ENCODE measurements around the gene AOPEP.
"Not testable (repeated sequence)": the region's sequence is repeated elsewhere in the genome, so short reads cannot be mapped to it uniquely, and the experiment has no call there.

The AOPEP gene

GRCh38 chr9:94945197-94946144, 219.0 kb downstream of the AOPEP start:
- no peak for DNase-seq

DNA sequence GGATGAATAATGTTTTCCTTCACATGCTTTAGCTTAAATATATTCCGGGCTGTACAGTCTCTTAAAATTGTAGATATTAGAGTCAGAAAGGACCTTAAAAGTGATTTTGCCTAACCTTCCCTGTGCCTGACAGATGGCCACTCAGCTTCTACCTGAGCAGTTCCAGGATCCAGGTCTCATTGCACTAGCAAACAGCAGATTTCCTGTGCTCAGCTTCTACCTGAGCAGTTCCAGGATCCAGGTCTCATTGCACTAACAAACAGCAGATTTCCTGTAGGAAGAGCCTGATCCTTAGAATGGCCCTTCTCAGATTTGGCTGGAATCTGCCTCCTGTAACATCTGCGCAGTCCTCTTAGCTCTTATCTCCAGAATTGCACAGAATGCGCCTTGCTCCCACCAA, 219.8 kb downstream of the AOPEP start:
- DNase-seq: no peak

GRCh38 chr9:94948567-94949235, 222.2 kb downstream of the AOPEP start:
- DNase-seq: no peak

DNA sequence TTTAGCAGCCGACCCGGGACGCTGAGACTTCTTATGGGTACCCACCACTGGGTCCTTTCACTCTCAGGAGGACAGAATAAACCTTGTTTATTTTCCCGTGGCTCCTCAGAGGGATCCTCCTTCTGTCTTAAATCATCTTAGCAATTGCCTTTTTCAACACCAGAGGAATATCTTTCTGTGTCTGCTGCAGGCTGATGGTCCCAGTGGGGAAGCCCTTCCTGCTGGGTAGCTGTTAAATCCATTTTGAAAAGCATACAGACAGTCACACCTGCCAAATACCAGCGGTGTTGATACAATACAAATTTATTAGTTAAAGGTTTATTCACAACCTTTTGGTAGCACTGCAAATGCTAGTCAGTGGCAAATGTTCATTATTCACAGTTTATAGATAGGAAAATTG, 222.9 kb downstream of the AOPEP start:
- no peak for DNase-seq

DNA sequence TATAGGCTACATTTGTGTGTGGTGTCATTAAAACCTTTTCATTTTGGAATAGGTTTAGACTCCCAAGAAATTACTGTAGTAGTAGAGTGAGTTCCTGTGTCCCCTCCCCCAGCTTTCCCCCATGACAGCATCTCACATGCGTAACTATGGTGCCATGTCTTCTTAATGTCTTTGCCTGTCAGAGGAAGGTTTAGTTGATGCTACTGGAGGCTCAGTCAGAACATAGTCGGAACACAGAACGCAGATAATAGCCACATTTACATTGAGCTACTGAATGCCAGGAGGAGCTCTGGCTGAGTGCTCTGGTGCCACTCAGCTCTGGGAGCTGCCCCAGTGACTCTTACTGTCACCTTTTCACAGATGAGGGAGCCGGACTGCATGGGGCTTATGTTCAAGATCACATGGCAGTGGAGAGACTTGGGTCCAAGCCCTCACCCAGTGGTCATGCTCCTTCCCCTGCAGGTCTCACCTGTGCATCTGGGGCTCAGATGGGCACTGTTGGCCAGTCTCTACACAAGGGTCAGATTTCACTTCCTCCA, 223.6 kb downstream of the AOPEP start:
- no peak for DNase-seq

DNA sequence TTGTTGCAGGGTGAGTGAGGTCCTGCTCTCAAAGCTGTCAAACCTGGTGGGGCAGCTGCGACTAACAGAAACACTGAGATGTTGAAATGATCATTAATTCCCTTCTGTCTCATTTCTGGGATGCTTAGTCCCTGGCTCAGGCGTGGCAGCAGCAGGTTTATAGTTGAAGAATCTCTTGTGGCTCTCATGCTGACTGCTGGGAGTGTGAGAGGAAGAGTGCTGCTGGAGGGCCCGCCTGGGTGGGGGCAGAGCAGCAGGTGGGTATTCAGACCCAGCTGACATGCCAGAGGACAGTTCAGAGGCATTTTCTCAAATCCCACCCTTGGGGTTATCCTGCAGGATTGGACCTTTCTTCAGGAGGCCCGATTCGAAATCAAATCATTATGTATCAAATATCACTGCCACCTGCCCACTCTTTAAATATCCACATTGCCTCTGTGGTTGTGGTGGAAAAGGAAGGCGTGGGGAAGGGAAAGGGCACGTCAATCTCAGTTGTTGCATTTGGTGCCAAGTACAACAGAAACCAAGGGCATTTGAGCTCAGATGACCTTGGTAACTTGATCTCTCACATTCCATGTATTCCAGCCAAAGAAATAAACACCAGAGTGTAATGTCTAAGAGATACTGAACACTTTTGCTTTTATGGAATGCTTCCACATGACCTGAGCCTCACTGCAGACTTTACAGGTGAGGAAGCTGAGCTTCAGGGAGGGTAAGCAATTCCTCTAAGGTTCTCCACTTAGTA, 224.3 kb downstream of the AOPEP start:
- no peak for DNase-seq

- no peak for DNase-seq
Observed at GRCh38 chr9:94951324-94952135, 225.0 kb downstream of the AOPEP start.

DNA sequence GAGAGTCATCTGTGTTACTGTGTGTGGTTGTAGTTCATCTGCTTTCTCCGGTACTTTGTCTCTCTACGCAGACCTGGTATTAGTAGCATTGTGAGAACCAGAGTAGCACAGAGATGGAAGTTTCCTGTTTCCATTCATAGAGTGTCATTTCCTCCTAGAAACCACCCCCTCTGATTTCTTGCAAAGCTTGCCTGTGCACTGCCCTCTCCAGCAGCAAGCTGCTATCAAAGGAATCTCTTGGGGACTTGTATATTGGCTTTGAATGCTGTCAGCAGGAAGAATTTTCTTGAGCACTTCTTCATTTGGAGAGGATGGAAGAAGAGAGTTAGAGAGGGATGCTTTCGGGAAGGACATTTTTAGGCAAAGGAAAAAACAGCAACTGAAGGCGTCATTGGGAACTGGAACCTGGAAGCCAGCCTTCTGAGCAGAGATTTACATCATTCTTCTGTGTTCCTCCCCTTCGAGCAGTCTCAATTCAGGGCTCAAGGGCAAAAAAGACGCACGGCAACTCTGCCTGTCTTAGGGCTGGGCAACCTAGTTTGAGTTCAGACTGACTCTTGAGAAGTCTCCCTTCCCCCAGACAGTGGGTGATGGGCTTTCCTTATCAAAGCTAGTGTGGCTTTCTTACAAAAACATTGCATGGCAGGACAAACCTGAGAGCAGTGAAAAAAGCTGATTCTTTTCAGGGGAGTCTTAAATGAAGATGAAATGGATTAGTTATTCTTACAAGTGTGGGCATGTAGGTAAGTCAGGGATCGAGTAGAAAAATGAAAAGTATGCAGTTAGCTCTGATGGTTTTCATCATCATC, 226.3 kb downstream of the AOPEP start:
- DNase-seq: no peak

DNA sequence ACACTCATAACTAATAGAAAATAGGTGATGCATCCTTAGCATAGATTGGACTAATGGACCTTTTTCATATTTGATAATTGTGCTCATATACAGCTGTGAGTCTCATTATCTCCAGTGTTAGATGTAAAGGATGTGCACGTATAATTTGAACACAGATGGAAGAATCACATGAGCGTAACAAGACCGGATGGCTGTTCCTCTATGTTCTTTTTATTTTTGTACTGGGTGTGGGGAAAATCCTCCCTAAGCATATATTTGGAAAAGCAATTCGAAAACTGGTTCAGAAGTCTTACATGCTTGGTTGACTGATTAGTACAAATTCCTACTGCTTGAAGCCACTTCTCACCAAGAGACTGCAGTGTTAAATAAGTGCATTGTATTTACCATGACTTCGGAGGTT, 230.2 kb downstream of the AOPEP start:
- no peak for DNase-seq

- DNase-seq: no peak
Observed at GRCh38 chr9:94960964-94961363, 234.5 kb downstream of the AOPEP start.

- no peak for DNase-seq
Observed at GRCh38 chr9:94961870-94962269, 235.4 kb downstream of the AOPEP start.

DNA sequence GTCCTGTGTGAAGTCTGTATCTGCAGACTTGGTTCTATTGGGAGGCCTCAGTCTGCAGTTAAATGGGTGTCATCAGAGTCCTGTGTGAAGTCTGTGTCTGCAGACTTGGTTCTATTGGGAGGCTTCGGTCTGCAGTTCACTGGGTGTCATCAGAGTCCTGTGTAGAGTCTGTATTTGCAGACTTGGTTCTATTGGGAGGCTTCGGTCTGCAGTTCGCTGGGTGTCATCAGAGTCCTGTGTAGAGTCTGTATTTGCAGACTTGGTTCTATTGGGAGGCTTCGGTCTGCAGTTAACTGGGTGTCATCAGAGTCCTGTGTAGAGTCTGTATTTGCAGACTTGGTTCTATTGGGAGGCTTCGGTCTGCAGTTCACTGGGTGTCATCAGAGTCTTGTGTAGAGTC, 239.1 kb downstream of the AOPEP start:
- not testable (repeated sequence) for DNase-seq

GRCh38 chr9:94966046-94966445, 239.5 kb downstream of the AOPEP start:
- not testable (repeated sequence) for DNase-seq

- DNase-seq: no peak
Observed at GRCh38 chr9:94967482-94967881, 241.0 kb downstream of the AOPEP start.

DNA sequence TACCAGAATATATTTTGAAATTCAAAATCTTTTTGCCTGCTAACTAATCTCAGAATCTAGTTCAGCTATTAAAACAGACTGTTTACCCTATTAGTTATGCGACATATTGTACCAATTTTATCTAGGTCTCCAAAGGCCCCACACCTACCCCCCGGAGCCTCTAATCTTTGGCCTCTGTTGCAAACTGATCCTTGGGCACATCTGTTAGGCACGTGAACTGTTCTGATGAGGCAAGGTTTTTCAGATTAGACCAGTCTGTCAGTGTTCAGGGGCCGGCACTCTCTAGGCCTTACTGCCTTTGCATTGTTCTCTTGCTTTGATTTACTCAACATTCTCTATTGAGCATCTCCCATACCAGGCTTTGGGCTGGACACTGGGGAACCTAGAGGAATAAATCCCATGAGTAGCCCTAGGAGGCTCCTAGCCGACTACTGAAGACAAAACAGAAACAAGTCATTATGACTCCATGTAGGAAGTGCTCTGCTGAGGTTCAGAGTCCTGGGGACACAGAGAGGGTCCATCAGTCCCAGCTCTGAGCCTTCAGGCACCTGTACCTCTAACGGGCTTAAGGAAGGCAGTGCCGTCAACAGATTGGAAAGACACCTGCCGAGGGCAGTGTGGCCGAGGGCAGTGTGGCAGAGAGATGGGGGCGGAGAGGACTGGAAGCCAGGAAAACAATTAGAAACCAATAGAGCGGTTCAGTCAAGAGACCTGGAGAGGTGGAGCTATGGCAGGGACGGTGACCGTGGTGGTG, 245.1 kb downstream of the AOPEP start:
- no peak for DNase-seq

- no peak for DNase-seq
Observed at GRCh38 chr9:94973451-94973941, 247.0 kb downstream of the AOPEP start.

DNA sequence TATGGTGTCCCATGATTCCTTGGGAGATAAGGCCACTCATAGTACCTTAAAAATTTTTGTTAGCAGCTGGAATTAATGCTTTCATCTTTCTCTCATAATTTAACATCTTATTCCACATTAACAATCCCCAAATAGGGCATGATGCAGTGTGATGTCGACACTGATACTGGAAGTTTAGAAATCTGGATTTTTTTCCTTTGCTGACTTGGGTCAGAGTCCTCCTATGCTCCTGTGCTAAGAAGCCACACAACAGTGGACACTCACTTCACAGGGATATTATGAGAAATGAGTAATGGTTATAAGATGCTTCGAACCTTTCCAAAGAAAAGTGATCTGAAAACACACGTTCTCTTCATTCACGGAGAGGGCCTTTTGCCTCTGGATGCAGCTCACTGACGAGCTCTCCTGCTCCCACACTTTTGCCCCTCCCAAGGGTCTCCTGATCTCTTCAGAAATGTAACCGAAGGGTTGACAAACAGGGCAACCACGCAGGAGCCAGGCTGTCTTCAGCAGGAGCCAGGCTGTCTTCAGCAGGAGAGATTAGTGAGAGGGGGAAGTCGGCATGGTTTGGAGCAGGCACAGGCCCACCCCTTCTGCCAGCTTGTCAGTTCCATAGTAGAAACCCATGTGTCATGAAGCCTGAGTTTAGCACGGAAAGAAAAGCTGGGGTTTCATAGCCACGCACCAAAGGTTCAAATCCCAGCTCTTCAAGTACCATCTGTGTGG, 247.8 kb downstream of the AOPEP start:
- DNase-seq: no peak

DNA sequence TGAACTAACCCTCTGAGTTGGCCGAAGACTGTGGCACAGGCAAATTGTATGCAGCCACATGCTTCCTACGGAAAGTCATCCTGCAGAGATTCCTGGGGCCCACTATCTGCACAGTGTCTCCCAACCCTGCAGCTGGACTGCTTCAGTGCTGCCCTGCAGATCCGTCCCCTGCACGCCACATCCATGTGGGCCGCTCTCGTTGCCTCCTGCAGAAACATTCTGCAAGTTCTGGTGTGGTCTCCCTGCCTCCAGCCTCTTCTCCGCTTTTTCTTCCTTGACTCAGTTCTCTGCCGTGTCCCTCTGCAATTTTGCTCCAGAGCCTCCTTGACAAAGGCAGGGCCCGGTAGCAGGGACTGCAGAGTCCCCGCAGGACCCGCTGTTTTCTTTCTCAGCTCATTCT, 249.0 kb downstream of the AOPEP start:
- DNase-seq: no peak

DNA sequence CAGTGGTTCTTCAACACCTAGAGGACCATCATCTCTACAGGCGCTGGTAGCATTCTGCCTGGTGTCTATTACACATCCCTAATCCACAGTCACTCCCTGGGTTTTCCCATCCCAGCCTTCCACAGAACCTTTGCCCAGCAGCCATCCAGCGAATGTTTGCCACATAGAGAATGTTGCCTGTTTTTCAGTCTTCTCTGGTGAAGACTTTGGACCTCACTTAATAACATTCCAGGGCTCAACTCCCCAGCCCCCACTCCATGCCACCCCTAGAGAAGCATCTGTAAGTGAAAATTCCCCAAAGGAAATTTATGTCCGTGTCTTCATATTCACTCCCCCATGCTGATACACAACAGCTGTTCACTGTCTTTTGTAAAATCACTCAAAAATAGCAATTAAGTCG, 249.6 kb downstream of the AOPEP start:
- DNase-seq: no peak

DNA sequence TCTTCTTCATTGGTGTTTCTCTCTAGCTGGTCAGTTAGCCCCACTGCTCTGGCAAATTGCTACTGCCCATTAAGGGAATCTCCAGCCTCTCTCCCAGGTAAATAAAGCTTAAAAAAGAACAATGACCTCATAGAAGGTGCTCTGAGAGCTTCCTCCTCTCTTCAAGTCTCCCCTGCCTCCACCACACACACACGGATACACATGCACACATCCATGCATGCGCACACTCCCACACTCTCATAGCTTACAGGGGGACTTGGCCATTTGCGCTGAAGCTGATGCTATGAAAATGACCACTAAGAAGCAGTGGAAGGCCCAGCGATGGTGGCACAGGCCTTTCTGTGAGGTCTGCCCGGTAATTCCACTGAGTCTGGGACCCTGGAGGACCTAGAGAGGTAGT, 250.9 kb downstream of the AOPEP start:
- no peak for DNase-seq
